Naive B cell (primary cell): ENCODE results near the gene ST14. TPM values are rescaled to one million over a fixed set of nuclear protein-coding genes. Genes with fewer than 3 reads are reported as not detected.

Source experiments
- ATAC-seq, 2 donors: fragments of 150-1000 bp; cut with Tn5 transposase; 2 replicates each; pipeline ENCODE4 v1.10.0; 2021; ENCODE audit warnings: low read depth in 2 of 2, mild to moderate bottlenecking in 2 of 2, moderate library complexity in 2 of 2
- DNase-seq: peaks from one replicate; pipeline ENCODE4 v3.0.0; 2022
- H3K27ac Mint-ChIP-seq, 6 donors: one replicate each; pipeline ENCODE4 v1.8.0; 2020 to 2022; ENCODE audit warnings: mild to moderate bottlenecking in 6 of 6, mixed read lengths in 6 of 6, moderate library complexity in 5 of 6, inconsistent platforms in 2 of 6
- H3K27me3 Mint-ChIP-seq, 3 donors: one replicate each; pipeline ENCODE4 v1.8.0; 2021 to 2022; ENCODE audit warnings: mixed read lengths in 3 of 3, mild to moderate bottlenecking in 1 of 3
- H3K36me3 Mint-ChIP-seq, 2 donors: one replicate each; pipeline ENCODE4 v1.8.0; 2020 to 2022; ENCODE audit warnings: mixed read lengths in 2 of 2, inconsistent platforms in 1 of 2, mild to moderate bottlenecking in 1 of 2
- H3K4me1 Mint-ChIP-seq, 3 donors: one replicate each; pipeline ENCODE4 v1.8.0; 2020 to 2022; ENCODE audit warnings: mixed read lengths in 3 of 3, inconsistent platforms in 1 of 3, mild to moderate bottlenecking in 1 of 3, moderate library complexity in 1 of 3
- H3K4me3 Mint-ChIP-seq, 8 donors: one replicate each; pipeline ENCODE4 v1.8.0; 2020 to 2022; ENCODE audit warnings: mild to moderate bottlenecking in 8 of 8, mixed read lengths in 8 of 8, moderate library complexity in 8 of 8, inconsistent platforms in 2 of 8
- H3K9me3 Mint-ChIP-seq, 7 donors: one replicate each; pipeline ENCODE4 v1.8.0; 2020 to 2022; ENCODE audit warnings: mixed read lengths in 7 of 7, mild to moderate bottlenecking in 5 of 7, inconsistent platforms in 2 of 7, moderate library complexity in 1 of 7
- polyA plus RNA-seq, 6 donors: library from polyadenylated mRNA; unstranded; fragments of 300-500 nt; fragmentation: Illumina TruSeq; gene quantifications; one replicate each; pipeline ENCODE4 v1.2.3, GENCODE V29; 2021; ENCODE audit warnings: low read depth in 6 of 6

The ST14 gene
- polyA plus RNA-seq, 6 donors from 2014 or later: 13.4 to 38.8 (median 20.0) TPM

DNA sequence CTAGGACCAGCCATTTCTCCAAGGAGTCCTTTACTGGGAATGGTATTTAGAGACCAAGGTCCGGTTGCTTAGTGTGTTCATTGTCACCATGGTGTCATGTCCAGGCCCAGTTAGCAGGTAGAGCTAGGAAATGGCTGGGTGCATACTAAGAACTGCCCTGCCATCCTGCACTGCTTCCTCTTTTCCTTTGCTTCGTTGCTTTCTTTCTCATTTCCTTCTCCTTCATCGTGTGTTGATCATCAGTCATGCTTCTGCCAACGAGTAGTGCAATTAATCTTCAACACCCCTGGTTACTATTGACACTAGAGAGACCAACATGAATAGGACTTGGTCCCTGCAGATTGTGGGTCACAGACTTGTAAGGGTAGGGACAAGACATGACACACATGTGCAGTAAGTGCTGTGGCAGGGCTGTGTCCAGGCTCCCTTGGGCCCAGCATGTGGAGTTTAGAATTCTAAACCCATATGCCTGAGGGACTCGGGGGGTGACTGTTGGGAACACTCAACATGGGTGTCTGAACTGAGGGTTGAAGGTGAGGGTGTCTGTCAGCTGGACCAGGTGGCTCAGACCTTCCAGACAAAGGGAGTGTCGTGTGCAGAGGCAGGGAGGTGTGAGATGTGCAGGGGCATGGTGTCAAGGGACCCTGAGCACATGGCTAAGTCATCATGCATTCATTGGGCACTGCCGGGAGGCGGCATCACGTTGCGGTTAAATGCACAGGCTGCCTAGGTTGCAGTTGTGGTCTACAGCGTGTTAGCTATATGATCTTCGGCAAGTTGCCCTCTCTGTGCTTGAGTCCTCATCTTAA lies 42.6 kb downstream of the ST14 start:
- peak overlapping the region in 7 of 8 donors; percentile 9 to 72 (median 37) for H3K4me3 Mint-ChIP-seq
- no peaks in the 10 kb centered on the region for H3K9me3 Mint-ChIP-seq
- peak; percentile 69 to 76 for ATAC-seq
- H3K27me3 Mint-ChIP-seq: no peaks in the 10 kb centered on the region
- peaks cover 0 to 6% of the 10 kb centered on the region in 2 donors for H3K36me3 Mint-ChIP-seq
- H3K4me1 Mint-ChIP-seq: peaks cover 27 to 36% (median 32%) of the 10 kb centered on the region in 3 donors
- peak overlapping the region in 5 of 6 donors; percentile 34 to 91 (median 63) for H3K27ac Mint-ChIP-seq
- peak; percentile 39 for DNase-seq

DNA sequence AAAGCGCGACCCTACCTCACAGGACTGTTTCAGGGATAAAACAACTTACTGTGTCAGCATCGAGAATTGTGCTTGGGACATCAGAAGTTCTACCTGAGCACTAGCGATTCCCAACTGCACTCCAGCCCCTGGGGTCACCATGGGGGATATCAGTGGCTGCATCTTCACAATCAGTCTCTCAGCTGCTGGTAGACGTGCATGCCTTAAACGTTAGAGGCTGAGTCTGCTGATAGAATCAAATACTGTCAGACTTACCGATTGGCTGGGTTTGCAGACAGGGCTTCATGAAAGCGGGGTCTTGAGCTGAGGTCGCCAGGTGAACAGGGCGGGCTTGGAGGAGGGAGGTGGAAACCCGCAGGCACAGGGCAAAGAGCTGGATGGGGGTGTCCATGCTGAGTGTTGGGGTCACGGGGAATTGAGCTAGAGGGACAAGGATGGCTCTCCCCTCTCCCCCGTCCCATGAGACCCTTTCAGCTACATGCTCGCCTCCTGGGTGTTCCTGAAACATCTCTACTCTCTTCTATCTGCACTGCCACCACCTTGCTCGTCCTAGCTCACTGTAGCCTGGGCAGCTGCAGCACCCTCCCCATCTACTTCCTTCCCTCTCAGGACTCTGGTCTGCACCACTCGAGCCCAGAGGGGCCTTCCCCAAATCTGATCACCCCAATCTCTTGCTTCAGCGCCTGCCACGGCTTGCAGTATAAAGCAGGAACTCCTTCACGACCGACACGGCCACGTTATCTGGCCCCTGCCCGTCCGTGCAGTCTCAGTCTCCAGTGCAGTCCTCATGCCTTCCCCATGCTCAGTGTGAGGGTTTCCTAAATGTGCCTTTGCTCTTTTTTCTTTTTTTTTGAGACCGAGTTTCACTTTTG lies 43.5 kb downstream of the ST14 start:
- peak overlapping the region in 4 of 6 donors; percentile 12 to 83 (median 70) for H3K27ac Mint-ChIP-seq
- peaks cover 27 to 36% (median 32%) of the 10 kb centered on the region in 3 donors for H3K4me1 Mint-ChIP-seq
- no peaks in the 10 kb centered on the region for H3K9me3 Mint-ChIP-seq
- DNase-seq (peak; percentile 34), ATAC-seq (peak; percentile 77 to 78)
- H3K36me3 Mint-ChIP-seq: peaks cover 0 to 6% of the 10 kb centered on the region in 2 donors
- H3K27me3 Mint-ChIP-seq: no peaks in the 10 kb centered on the region
- peak overlapping the region in 7 of 8 donors; percentile 13 to 90 (median 50) for H3K4me3 Mint-ChIP-seq

DNA sequence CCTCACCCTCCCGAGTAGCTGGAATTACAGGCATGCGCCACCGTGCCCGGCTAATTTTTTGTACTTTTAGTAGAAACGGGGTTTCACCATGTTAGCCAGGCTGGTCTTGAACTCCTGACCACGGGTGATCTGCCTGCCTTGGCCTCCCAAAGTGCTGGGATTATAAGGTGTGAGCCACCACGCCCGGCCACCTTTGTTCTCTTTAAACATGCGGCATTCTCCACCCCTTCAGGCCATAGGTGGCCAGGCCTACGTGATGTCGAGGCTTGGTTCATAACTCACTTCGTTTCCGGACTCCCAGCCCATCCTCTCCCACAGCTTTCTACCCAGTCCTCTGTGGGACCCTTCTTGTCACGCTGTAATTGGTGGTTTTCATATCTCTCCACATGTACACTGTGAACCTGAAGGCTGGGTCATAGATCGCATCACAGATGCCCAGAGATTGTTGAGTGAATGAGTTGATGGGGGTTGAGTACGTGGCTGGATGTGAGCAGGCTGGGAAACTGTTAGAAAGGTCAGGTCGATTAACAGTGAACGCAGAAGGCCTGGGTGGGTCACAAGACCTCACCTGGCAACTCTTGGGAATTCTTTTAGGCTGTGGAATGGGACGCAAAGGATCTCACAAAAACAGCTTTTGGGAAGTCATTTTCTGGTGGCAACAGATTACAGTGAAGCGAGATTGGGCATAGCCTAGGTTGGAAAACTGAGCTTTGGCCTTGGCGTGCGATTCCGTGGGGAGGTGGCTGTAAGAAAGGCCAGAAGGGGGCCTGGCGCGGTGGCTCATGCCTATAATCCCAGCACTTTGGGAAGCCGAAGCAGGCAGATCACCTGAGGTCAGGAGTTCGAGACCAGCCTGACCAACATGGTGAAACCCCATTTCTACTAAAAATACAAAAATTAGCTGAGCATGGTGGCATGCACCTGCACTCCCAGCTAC lies 44.5 kb downstream of the ST14 start:
- peak overlapping the region in 7 of 8 donors; percentile 13 to 72 (median 49) for H3K4me3 Mint-ChIP-seq
- peak overlapping the region in 3 of 6 donors; percentile 12 to 50 (median 29) for H3K27ac Mint-ChIP-seq
- H3K36me3 Mint-ChIP-seq: peaks cover 0 to 6% of the 10 kb centered on the region in 2 donors
- no peaks in the 10 kb centered on the region for H3K27me3 Mint-ChIP-seq
- DNase-seq (no peak), ATAC-seq (no peak)
- no peaks in the 10 kb centered on the region for H3K9me3 Mint-ChIP-seq
- peaks cover 27 to 36% (median 32%) of the 10 kb centered on the region in 3 donors for H3K4me1 Mint-ChIP-seq

DNA sequence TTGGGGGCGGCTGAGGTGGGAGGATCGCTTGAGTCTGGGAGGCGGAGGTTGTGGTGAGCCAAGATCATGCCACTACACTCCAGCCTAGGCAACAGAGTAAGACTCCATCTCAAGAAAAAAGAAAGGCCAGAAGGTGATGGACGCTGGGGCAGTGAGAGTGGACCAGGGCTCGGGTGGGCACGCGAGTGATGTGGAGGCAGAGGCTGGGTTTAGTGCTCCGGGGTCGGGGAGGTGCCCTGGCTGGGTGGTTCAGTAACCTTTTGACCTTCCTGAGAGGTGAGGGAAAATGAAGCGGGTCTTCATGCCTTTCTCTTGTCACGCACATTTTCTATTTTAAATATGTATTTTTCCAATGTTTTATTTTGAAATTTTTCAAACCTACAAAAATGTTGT lies 45.1 kb downstream of the ST14 start:
- no peaks in the 10 kb centered on the region for H3K9me3 Mint-ChIP-seq
- H3K4me1 Mint-ChIP-seq: peaks cover 27 to 36% (median 32%) of the 10 kb centered on the region in 3 donors
- no peaks in the 10 kb centered on the region for H3K27me3 Mint-ChIP-seq
- no peak for ATAC-seq
- H3K27ac Mint-ChIP-seq: no peak overlapping the region
- H3K36me3 Mint-ChIP-seq: peaks cover 0 to 6% of the 10 kb centered on the region in 2 donors
- no peak for DNase-seq
- no peak overlapping the region for H3K4me3 Mint-ChIP-seq

DNA sequence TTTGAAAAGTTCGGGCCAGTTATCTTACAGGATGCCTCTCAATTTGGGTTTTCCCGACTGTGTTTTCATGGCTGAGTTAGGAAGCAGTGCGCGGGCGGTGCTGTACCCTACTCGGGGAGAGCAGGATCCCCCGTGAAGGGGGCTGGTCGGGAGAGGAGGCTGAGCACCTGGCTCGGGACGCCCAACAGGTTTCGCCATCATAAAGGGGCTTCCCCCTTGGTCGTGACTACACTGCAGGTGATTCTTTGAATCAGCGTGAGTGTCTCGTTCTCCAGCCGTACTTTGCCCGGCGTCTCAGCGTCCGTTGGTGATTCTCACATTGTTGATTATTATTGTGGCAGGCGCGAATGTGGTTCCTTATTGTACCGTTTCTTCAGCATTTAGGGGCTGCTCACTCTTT lies 46.6 kb downstream of the ST14 start:
- Mint-ChIP-seq H3K27ac (peak overlapping the region in 2 of 6 donors; percentile 48 to 65), H3K9me3 (no peaks in the 10 kb centered on the region), H3K4me1 (peaks cover 23 to 34% (median 27%) of the 10 kb centered on the region in 3 donors), H3K36me3 (peaks cover 0 to 1% of the 10 kb centered on the region in 2 donors), H3K4me3 (peak overlapping the region in 1 of 8 donors; percentile 20), H3K27me3 (peaks cover 0 to 2% (median 0%) of the 10 kb centered on the region in 3 donors)
- DNase-seq: no peak
- no peak for ATAC-seq

DNA sequence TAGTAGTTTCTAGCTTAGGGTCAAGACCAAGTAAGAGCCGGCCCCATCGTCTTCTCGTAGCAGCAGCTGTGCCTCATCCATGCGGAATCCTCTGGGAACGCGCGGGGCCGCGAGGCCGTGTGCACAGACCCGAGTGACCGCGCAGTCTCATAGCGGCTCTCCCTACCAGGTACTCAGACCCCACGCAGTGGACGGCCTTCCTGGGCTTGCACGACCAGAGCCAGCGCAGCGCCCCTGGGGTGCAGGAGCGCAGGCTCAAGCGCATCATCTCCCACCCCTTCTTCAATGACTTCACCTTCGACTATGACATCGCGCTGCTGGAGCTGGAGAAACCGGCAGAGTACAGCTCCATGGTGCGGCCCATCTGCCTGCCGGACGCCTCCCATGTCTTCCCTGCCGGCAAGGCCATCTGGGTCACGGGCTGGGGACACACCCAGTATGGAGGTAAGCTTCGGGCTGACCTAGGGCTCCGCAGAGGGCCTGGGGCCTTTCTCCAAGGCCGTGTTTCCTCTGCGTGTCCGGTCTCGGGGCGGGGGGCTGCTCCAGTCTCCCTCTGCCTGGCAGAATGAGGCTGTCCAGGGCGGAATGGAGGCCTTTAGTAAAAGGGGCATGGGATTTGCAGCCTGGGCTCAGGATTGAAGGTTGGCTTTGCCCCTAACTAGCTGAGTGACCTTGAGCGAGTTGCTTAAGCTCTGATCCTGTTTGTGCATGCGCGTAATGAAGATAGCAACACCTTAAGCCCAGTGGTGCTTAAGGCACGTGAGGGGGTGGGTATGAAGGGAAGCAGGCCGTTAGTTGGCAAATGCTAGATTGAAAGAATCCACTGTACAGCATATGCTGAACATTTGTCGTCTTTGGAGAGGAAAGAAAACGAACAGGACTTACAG lies 48.9 kb downstream of the ST14 start:
- DNase-seq (no peak), ATAC-seq (no peak)
- H3K27ac Mint-ChIP-seq: peak overlapping the region in 2 of 6 donors; percentile 47 to 54
- H3K36me3 Mint-ChIP-seq: no peaks in the 10 kb centered on the region
- H3K9me3 Mint-ChIP-seq: no peaks in the 10 kb centered on the region
- peaks cover 5 to 18% (median 13%) of the 10 kb centered on the region in 3 donors for H3K4me1 Mint-ChIP-seq
- H3K4me3 Mint-ChIP-seq: no peak overlapping the region
- peaks cover 0 to 6% (median 0%) of the 10 kb centered on the region in 3 donors for H3K27me3 Mint-ChIP-seq

DNA sequence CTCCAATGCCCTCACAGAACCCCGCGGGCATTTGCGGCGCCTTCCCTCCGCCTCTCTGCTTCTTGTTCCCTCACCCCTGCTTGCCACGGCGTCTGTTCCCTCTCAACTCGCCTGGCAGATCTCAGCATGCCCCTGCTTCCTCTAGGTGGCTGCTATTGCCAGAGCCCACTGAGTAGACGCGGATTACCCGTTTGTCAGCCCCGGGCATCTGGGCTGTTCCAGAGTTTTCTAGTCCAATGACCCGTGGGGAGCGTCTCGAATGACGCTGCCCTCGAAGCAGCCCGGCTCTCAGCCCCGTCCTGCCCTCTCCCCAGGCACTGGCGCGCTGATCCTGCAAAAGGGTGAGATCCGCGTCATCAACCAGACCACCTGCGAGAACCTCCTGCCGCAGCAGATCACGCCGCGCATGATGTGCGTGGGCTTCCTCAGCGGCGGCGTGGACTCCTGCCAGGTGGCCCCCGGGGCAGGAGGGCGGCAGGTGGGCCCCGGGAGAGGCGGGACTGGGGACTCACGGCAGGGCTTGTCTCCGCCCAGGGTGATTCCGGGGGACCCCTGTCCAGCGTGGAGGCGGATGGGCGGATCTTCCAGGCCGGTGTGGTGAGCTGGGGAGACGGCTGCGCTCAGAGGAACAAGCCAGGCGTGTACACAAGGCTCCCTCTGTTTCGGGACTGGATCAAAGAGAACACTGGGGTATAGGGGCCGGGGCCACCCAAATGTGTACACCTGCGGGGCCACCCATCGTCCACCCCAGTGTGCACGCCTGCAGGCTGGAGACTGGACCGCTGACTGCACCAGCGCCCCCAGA lies 49.7 kb downstream of the ST14 start:
- Mint-ChIP-seq H3K36me3 (no peaks in the 10 kb centered on the region), H3K4me3 (no peak overlapping the region), H3K9me3 (no peaks in the 10 kb centered on the region), H3K27ac (peak overlapping the region in 1 of 6 donors; percentile 12), H3K27me3 (peaks cover 0 to 6% (median 0%) of the 10 kb centered on the region in 3 donors), H3K4me1 (peaks cover 0 to 14% (median 7%) of the 10 kb centered on the region in 3 donors)
- ATAC-seq (no peak), DNase-seq (no peak)

DNA sequence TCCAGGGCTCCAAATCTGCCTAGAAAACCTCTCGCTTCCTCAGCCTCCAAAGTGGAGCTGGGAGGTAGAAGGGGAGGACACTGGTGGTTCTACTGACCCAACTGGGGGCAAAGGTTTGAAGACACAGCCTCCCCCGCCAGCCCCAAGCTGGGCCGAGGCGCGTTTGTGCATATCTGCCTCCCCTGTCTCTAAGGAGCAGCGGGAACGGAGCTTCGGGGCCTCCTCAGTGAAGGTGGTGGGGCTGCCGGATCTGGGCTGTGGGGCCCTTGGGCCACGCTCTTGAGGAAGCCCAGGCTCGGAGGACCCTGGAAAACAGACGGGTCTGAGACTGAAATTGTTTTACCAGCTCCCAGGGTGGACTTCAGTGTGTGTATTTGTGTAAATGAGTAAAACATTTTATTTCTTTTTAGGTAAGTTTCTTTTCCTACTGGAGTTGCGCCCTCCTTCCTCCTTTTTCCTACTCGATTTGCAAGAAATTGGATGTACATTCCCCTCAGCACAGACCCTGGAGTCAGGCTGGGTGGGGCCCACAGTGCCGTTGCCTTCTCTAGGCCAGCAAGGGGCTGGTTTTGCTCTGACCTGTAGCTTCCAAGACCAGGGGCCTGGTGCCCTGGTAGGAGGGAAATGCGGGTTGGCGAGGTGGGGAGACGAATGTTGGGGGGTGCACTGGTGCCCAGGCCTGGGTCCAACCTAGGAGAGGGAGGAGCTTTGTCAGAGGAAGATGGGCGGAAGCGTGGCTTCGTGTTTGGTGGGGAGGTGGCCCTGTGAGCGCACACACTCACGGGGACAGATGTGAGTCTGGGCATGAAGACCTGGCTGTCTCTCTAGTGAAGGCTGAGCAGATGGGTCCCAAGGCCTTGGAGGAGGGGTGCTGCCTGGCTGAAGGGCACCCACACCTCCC lies 50.6 kb downstream of the ST14 start:
- peaks cover 0 to 6% (median 0%) of the 10 kb centered on the region in 3 donors for H3K27me3 Mint-ChIP-seq
- no peak for ATAC-seq
- DNase-seq: no peak
- peak overlapping the region in 1 of 6 donors; percentile 90 for H3K27ac Mint-ChIP-seq
- H3K4me3 Mint-ChIP-seq: no peak overlapping the region
- peaks cover 0 to 14% (median 7%) of the 10 kb centered on the region in 3 donors for H3K4me1 Mint-ChIP-seq
- H3K36me3 Mint-ChIP-seq: no peaks in the 10 kb centered on the region
- H3K9me3 Mint-ChIP-seq: no peaks in the 10 kb centered on the region

DNA sequence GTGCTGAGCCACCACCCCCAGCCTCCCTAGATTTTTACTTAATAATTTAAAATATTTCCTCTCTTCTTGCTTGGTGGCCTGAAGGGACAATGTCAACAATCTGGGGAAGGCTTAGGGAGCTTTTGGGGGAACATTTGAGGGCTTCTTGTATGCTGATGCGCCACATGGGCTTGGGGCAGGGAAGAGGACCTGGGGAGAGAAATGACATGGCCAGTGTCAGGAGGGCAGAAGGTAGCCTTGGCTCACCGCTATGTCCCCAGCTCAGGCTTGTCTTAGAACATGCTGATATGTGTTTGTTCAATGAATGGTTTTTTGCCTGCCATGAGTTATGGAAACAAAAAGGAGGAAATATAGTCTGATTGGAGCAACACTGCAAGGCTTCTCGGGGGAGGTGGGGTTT lies 51.6 kb downstream of the ST14 start:
- Mint-ChIP-seq H3K36me3 (no peaks in the 10 kb centered on the region), H3K9me3 (no peaks in the 10 kb centered on the region), H3K4me1 (peaks cover 0 to 8% (median 7%) of the 10 kb centered on the region in 3 donors), H3K27me3 (peaks cover 0 to 6% (median 0%) of the 10 kb centered on the region in 3 donors), H3K4me3 (no peak overlapping the region), H3K27ac (peak overlapping the region in 1 of 6 donors; percentile 50)
- DNase-seq (no peak), ATAC-seq (no peak)

DNA sequence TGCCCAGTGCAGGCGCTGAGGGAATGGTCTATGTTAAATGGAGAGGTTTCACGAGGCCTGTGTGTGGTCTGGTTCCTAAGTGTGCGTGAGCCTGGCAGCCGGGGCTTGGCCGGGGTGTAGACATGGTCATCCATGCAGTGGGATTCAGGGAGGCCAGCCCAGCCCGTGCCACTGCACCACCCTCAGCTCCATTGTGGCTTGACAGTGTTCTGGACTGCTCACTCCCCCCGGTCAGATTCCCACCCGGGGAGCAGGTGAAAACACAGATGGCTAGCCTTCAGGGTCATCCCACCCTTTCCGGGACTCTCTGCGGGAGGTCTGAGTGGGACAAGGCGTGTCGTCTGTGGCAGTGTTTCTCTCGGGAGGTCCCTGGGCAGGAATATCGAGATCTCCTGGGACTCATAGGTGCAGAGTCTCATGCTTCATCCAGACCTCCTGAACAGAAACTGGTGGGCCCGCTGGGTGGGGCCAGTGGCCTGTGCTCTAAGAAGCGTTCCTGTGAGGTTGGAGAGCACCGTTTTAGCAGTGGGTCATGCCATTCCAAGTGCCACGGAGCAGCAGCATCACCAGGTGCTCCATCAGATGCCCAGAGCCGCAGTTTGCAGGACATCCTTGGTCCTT lies 52.3 kb downstream of the ST14 start:
- peaks cover 0 to 6% (median 0%) of the 10 kb centered on the region in 3 donors for H3K27me3 Mint-ChIP-seq
- DNase-seq (no peak), ATAC-seq (no peak)
- peak overlapping the region in 1 of 6 donors; percentile 74 for H3K27ac Mint-ChIP-seq
- no peak overlapping the region for H3K4me3 Mint-ChIP-seq
- H3K4me1 Mint-ChIP-seq: peaks cover 0 to 8% (median 7%) of the 10 kb centered on the region in 3 donors
- H3K9me3 Mint-ChIP-seq: no peaks in the 10 kb centered on the region
- H3K36me3 Mint-ChIP-seq: no peaks in the 10 kb centered on the region
